HG03520 (cell line): ENCODE results near the gene TLR1.
"Not testable (repeated sequence)": the region's sequence is repeated elsewhere in the genome, so short reads cannot be mapped to it uniquely, and the experiment has no call there.

ENCODE experiments used
- ATAC-seq: cut with Tn5 transposase; IDR thresholded peaks from one replicate; pipeline ENCODE4 v1.9.1; 2021; ENCODE audit warnings: mild to moderate bottlenecking, moderate library complexity; ENCODE audit not compliant: unreplicated experiment

TLR1 gene

DNA sequence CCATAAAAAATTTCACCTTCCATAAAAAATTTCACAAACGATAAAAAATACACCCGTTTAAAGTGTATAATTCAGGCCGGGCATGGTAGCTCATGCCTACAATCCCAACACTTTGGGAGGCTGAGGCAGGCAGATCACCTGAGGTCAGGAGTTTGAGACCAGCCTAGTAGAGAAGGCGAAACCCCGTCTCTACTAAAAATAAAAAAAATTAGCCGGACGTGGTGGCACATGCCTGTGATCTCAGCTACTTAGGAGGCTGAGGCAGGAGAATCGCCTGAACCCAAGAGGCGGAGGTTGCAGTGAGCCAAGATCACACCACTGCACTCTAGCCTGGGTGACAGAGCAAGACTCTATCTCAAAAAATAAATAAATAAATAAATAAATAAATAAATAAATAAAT lies 1.7 kb upstream of the TLR1 start:
- ATAC-seq = not testable (repeated sequence)

DNA sequence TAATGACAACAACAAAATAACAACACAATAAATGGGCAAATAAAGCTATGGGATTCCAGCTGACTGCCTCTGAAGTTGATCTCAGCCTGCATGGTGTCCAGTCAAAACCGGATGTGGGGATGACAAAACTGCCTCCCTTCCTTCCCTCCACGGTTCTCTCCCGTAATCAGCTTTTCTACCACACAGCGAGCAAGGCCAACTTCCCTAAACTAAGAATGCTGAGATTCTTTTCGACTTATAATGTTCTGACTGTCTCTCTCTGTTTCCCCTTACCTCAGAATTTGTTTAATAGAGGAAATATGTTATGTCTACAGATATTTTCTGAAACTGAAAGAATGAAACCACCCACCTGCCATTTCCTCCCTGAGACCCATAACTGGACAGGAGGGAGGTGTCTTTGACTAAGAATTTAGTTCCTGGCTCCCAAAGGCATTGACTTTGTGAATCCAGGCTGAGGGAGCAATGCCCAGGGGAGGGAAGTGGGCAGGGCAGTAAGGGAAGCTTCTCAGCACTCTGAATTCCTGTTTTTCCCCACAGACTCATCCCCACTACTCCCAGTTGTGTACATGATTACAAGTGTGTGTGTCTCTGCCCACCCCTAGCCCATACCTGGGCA lies 1.0 kb upstream of the TLR1 start:
- ATAC-seq = peak; percentile 80

- ATAC-seq = peak; percentile 41
Measured at GRCh38 chr4:38803833-38804653, 548 bp downstream of the TLR1 start.

DNA sequence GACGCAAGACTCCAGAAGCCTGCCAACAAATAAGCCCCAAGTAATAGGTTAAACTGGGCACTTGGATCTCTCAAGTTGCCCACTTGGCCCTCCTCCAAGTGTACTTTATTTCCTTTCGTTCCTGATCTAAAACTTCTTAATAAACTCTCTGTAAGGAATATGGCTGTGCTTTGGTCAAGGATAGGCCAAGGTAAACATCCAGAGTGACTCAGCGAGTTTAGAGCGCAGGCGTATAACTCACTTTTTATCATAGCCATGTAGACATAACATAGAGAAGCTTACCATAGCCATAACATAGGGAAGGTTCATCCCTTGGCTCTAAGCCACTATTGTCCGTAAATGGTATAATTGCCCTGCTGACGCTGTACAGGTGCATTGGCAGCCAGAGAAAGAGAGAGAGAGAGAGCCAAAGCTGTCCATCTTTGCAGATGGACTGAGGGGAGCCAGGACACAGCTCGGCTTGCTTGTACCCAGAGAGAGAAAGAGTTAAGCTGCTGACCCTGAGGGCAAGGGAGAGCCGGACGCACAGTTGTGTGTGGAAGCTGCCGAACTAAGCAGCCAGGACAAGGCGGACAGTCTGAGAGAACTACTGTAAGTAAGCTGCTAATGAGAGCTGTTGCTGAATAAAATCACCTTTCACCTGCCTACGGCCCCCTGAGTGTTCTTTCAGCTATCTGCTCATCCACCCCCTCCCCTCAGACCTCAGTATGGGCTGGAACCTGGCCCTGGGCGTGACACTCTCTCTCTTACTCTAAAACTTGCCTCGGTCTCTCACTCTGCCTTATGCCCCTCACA lies 1.8 kb downstream of the TLR1 start:
- ATAC-seq = no peak

GRCh38 chr4:38800961-38801450 lies 3.6 kb downstream of the TLR1 start:
- no peak for ATAC-seq

DNA sequence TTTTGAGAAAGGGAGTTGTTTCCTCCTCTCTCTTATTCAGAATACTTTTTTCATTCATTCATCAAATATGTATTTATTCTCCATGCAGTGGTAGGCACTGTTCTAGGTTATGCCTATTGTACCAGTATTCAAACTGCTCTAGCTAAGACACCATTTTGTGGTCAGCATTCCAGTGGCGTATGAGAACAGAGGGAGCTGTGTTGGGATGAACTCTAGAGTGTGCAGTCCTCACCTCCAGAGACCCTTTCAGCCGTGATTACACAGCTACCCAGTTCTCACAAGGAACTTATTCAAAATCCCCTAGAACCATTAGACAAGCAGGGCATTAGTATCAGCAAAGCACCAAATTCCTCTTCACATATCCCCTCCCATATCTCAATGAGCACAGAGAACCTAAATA lies 4.2 kb downstream of the TLR1 start:
- ATAC-seq = no peak

DNA sequence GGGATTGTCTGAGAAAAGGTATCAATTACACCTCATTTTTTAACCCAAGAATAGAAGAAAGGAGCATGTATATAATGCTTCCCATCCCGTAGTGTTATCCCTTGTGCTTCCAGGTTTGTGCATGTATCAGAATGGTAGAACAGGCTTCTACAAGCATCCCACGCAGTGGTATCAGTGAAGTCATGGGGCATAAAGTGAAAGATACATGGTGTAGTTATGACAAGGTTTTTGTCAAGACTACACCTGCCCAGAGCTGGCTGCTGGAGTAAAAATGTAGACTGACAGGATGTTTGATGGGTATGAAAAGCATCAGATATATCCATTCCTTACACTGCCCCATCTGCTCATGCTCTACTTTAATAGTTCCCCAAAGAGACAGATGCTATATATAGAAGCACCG lies 9.5 kb downstream of the TLR1 start:
- ATAC-seq = no peak

GRCh38 chr4:38794051-38794450 lies 10.5 kb downstream of the TLR1 start:
- no peak for ATAC-seq

DNA sequence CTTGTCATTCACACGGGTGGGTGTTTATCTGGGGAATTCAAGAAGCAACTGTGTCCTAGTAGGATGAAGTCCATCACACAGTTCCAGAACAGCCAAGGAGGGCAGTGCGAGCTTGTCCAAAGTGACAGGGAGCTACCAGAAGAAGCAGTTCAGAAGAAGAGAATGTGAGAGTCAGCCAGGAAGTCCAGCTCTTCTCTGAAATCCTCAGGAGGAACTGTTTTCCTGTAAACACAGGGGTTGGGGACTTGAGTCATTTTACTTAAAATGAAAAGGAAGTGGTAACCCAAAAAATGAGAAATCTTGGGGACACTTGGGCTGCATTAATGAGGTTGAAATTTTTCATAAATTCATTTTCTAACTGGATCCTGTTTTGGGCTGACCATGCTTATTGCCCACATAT lies 13.6 kb downstream of the TLR1 start:
- no peak for ATAC-seq

- no peak for ATAC-seq
Measured at GRCh38 chr4:38788317-38788716, 16.3 kb downstream of the TLR1 start.

GRCh38 chr4:38787693-38788092 lies 16.9 kb downstream of the TLR1 start:
- no peak for ATAC-seq

DNA sequence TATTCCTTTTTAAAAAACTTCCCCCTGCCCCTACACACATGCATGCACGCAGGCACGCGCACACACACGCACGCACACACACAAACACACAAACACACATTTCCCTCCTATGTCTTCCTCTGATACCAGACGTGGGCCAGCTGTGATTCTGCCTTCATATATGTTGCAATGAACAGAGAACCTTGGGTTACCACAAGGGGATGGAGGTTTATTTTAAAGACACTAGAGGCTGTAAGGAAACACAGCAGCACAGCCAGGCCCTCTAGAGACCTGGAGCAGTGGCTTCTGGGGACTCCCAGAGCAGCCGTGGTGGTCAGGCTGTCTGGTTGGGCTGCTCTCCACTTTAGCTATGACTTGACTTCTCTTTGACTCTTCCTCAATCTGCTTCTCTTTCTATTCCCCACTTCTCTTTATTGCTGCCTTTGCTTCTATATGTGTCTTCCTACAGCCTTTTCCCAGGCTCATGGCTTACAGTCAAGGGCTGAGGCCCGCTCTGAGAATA lies 18.6 kb downstream of the TLR1 start:
- ATAC-seq = peak; percentile 65

- ATAC-seq = no peak
Measured at GRCh38 chr4:38785041-38785790, 19.4 kb downstream of the TLR1 start.

DNA sequence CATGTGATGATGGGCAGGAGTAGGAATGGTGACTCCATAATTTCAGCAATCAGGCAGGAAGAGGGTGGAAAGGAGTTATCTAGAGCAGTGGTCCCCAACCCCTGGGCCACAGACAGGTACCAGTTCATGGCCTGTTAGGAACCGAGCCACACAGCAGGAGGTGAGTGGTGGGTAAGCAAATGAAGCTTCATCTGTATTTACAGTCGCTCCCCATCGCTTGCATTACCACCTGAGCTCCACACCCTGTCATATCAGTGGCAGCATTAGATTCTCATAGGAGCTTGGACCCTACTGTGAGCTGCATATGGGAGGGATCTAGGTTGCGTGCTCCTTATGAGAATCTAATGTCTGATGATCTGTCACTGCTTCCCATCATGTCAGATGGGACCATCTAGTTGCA lies 20.4 kb downstream of the TLR1 start:
- no peak for ATAC-seq

DNA sequence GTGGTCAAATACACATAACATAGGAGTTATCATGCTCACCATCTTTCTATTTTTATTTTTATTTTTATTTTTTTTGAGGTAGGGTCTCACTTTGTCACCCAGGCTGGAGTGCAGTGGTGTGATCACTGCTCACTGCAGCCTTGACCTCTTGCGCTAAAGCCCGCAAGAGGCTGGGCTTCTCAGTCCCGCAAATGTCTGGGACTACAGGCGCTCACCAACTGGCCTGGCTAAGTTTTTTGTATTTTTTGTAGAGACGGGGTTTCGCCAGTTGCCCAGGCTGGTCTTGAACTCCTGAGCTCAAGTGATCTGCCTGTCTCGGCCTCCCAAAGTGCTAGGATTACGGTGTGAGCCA lies 21.5 kb downstream of the TLR1 start:
- no peak for ATAC-seq

GRCh38 chr4:38782452-38783108 lies 22.0 kb downstream of the TLR1 start, which contains the start of gene TLR10:
Gene TLR10 (minus strand): TSS chr4:38782990. CDS start chr4:38775590, 7,400 bp downstream.
- ATAC-seq = peak; percentile 63

DNA sequence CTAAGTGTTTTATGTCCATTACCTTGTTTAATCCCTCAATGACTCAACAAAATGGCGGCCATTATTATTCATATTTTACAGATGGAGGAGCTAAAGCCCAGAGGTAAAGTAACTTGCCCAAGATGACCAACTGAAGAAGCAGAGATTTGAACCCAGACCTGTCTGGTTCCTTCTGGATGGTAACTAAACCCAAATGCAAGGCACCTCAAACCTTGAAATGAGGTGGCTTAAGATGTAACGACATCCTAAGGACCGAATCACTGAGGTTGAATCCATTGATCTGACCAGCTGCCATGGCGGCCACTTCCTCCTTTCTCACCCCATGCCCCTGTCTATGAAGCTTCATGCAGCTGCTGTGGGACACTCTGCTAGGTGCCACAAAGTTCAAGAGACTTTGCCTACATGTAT lies 22.7 kb downstream of the TLR1 start:
- no peak for ATAC-seq

DNA sequence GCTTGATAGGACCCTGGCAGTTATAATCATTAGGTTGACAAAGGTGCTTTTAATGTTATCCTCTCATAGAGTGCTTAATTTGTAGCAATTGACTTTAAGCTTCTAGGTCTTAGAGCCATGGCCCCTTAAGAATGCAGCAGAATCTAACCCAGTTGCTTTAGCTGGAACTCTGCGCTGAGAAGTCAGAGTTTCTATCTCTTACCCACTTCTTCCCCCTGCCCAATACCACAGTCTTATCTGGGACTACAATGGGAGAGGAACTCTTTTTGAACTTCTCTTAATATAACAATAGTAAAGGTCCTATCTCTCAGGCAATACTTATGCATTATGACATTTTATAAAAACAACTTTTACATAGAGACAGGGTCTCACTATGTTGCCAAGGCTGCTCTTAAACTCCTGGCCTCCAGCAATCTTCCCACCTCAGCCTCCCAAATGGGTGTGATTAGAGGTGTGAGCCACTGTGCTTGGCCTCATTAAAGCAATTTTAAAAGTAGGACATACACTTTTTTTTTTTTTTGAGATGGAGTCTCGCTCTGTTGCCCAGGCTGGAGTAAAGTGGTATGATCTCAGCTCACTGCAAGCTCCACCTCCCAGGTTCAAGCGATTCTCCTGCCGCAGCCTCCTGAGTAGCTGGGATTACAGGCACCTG lies 23.6 kb downstream of the TLR1 start:
- no peak for ATAC-seq

- ATAC-seq = no peak
Measured at GRCh38 chr4:38779790-38780189, 24.8 kb downstream of the TLR1 start.

DNA sequence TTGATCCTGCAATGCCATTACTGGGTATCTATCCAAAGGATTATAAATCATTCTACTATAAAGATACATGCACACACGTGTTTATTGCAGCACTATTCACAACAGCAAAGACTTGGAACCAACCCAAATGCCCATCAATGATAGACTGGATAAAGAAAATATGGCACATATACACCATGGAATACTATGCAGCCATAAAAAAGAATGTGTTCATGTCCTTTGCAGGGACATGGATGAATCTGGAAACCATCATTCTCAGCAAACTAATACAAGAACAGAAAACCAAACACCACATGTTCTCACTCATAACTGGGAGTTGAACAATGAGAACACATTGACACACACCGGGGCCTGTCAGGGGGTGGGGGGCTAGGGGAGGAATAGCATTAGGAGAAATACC lies 26.7 kb downstream of the TLR1 start:
- not testable (repeated sequence) for ATAC-seq
